Measurements from ENCODE around the gene ITPK1.

Gene ITPK1

GRCh38 chr14:93023039-93023438 is 92.7 kb downstream of the ITPK1 start:
- Histone ChIP-seq H3K4me3 (no peak overlapping the region), H3K27ac (no peak overlapping the region)

GRCh38 chr14:93019970-93020369 is 95.8 kb downstream of the ITPK1 start:
- no peak overlapping the region for H3K27ac ChIP-seq
- H3K4me3 ChIP-seq: no peak overlapping the region

GRCh38 chr14:93019367-93019843 is 96.3 kb downstream of the ITPK1 start:
- H3K4me3 ChIP-seq: no peak overlapping the region
- H3K27ac ChIP-seq: peak overlapping the region in 1 of 21 experiments; percentile 27

GRCh38 chr14:93018366-93018765 is 97.4 kb downstream of the ITPK1 start:
- Histone ChIP-seq H3K4me3 (no peak overlapping the region), H3K27ac (no peak overlapping the region)

GRCh38 chr14:93017898-93018297 is 97.8 kb downstream of the ITPK1 start:
- H3K4me3 ChIP-seq: no peak overlapping the region
- no peak overlapping the region for H3K27ac ChIP-seq

- H3K27ac ChIP-seq: no peak overlapping the region
Observed at GRCh38 chr14:93017301-93017797, 98.4 kb downstream of the ITPK1 start.

GRCh38 chr14:93016275-93016845 is 99.4 kb downstream of the ITPK1 start:
- Histone ChIP-seq H3K4me3 (no peak overlapping the region), H3K27ac (no peak overlapping the region)

More at GRCh38 chr14:93017301-93017797, 98.4 kb downstream of the ITPK1 start:
- no peak overlapping the region for H3K4me3 ChIP-seq

GRCh38 chr14:93015505-93015904 is 100.2 kb downstream of the ITPK1 start:
- no peak overlapping the region for H3K27ac ChIP-seq
- no peak overlapping the region for H3K4me3 ChIP-seq

- no peak overlapping the region for H3K27ac ChIP-seq
- no peak overlapping the region for H3K4me3 ChIP-seq
Observed at GRCh38 chr14:93015064-93015463, 100.7 kb downstream of the ITPK1 start.

- no peak overlapping the region for H3K4me3 ChIP-seq
- H3K27ac ChIP-seq: peak overlapping the region in 2 of 21 experiments; percentile 2 to 31
Observed at GRCh38 chr14:93014058-93015023, 101.4 kb downstream of the ITPK1 start.

- peak overlapping the region in 7 of 21 experiments; percentile 2 to 55 (median 16) for H3K27ac ChIP-seq
- H3K4me3 ChIP-seq: no peak overlapping the region
Observed at GRCh38 chr14:93012951-93013719, 102.6 kb downstream of the ITPK1 start.

- Histone ChIP-seq H3K4me3 (no peak overlapping the region), H3K27ac (peak overlapping the region in 5 of 21 experiments; percentile 2 to 55 (median 31))
Observed at GRCh38 chr14:93012506-93012905, 103.2 kb downstream of the ITPK1 start.

GRCh38 chr14:93011650-93012325 is 103.9 kb downstream of the ITPK1 start:
- Histone ChIP-seq H3K27ac (peak overlapping the region in 1 of 21 experiments; percentile 45), H3K4me3 (no peak overlapping the region)

- H3K27ac ChIP-seq: no peak overlapping the region
Observed at GRCh38 chr14:93011141-93011529, 104.6 kb downstream of the ITPK1 start.

GRCh38 chr14:93010522-93011140 is 105.1 kb downstream of the ITPK1 start:
- Histone ChIP-seq H3K4me3 (no peak overlapping the region), H3K27ac (peak overlapping the region in 2 of 21 experiments; percentile 54)

More at GRCh38 chr14:93011141-93011529, 104.6 kb downstream of the ITPK1 start:
- H3K4me3 ChIP-seq: no peak overlapping the region

GRCh38 chr14:93010130-93010499 is 105.6 kb downstream of the ITPK1 start:
- Histone ChIP-seq H3K4me3 (no peak overlapping the region), H3K27ac (peak overlapping the region in 2 of 21 experiments; percentile 54)

GRCh38 chr14:93009471-93010129 is 106.1 kb downstream of the ITPK1 start:
- H3K4me3 ChIP-seq: no peak overlapping the region
- peak overlapping the region in 3 of 21 experiments; percentile 1 to 54 (median 35) for H3K27ac ChIP-seq

- Histone ChIP-seq H3K4me3 (no peak overlapping the region), H3K27ac (peak overlapping the region in 4 of 21 experiments; percentile 8 to 66 (median 48))
Observed at GRCh38 chr14:93008381-93008780, 107.3 kb downstream of the ITPK1 start.

All from skin epidermis (tissue), 12 donors.